Lower leg skin (tissue), 3 donors: ENCODE data around the gene SCUBE1.

Experiments
- CTCF ChIP-seq, 3 donors: fragments of 450-650 bp; IDR thresholded peaks; one replicate each; pipeline ENCODE4 v1.5.1; 2016; ENCODE audit warnings: antibody characterized with exemption in 3 of 3, mild to moderate bottlenecking in 3 of 3, moderate library complexity in 2 of 3
- POLR2A ChIP-seq, 2 donors: fragments of 450-650 bp; IDR thresholded peaks; one replicate each; pipeline ENCODE4 v1.6.1; 2016 to 2017; ENCODE audit warnings: antibody characterized with exemption in 2 of 2, mild to moderate bottlenecking in 1 of 2, moderate library complexity in 1 of 2

GRCh38 chr22:43310311-43310710 is 32.9 kb downstream of the SCUBE1 start:
- TF ChIP-seq POLR2A (IDR thresholded peaks at IDR 0.05): no peak
- TF ChIP-seq CTCF (IDR thresholded peaks at IDR 0.05): no peak
